ENCODE results near the gene BTNL9. TPM values are rescaled to one million over a fixed set of nuclear protein-coding genes. Genes with fewer than 3 reads are reported as not detected.

Gene BTNL9
- total and polyA plus RNA-seq, 8 donors: 2.7 to 57.0 (median 6.2) TPM

DNA sequence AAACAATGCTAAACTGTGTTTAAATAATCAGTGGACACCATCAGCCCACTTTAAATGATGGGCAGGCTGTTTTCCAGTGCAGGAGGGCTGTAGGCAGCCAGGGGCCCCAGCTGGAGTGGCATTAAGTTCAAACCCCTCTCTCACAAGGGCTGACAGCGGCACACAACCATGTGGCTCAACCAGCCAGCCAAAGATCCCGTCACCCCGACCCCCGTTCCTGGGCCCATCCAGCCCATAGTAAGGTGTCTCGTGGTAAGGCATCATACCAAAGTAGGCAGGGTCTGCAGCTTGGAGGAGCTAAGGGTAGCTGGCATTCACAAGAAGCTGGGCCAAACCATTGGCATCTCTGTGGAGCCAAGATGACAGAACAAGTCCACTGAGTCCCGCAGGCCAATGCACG lies 24.9 kb downstream of the BTNL9 start:
- FAIRE-seq: no peak
- Histone ChIP-seq H3K27me3 (peaks cover 0 to 16% (median 6%) of the 10 kb centered on the region in 4 donors), H3K4me3 (no peak overlapping the region), H3K36me3 (no peaks in the 10 kb centered on the region), H3K27ac (no peak overlapping the region), H3K4me1 (no peaks in the 10 kb centered on the region), H3K9me3 (no peaks in the 10 kb centered on the region)
- TF ChIP-seq, protein P1, sequence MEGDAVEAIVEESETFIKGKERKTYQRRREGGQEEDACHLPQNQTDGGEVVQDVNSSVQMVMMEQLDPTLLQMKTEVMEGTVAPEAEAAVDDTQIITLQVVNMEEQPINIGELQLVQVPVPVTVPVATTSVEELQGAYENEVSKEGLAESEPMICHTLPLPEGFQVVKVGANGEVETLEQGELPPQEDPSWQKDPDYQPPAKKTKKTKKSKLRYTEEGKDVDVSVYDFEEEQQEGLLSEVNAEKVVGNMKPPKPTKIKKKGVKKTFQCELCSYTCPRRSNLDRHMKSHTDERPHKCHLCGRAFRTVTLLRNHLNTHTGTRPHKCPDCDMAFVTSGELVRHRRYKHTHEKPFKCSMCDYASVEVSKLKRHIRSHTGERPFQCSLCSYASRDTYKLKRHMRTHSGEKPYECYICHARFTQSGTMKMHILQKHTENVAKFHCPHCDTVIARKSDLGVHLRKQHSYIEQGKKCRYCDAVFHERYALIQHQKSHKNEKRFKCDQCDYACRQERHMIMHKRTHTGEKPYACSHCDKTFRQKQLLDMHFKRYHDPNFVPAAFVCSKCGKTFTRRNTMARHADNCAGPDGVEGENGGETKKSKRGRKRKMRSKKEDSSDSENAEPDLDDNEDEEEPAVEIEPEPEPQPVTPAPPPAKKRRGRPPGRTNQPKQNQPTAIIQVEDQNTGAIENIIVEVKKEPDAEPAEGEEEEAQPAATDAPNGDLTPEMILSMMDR (IDR thresholded peaks at IDR 0.05): no peak
- DNase-seq: no peak
- intact Hi-C loops (cut with DNase I): no loop called here
- ATAC-seq: no peak
- WGBS, 2 donors: 78 to 88% methylated on average over 7 of the region's 7 CpGs

DNA sequence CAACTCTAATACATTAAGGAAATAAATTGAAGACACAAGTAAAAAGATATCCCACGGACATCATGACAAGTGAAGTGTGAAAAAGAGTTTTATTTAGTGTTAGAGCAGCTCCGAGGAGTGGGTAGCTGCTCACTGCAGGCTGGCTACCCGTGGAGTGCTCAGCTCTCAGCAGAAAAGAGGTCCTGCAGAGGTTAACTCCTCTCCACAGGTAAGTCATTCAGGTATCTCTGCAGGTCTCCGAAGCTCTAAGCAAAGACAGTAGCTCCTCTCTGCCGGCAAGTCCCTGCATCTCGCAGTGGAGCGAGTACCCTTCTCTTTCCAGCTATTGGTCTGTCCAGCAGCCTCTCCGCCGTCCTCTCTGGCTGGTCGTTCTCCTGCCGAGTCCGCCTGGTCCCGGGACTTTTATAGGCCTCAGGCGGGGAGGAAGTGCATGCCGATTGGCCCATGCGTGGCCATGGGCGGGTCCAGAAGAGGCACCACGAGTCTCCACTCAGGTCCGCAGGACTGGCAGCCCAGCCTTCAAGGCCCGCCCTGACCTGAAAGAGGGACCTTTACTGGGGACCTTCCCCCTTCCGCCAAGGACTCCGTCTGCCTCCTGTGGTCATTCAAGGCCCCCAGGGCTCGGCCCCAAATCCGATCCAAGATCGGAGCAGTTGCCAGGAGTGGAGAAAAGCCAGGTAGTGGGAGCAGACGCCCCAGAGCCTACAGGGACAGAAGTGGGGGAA lies 29.9 kb downstream of the BTNL9 start:
- H3K4me1 ChIP-seq: no peaks in the 10 kb centered on the region
- 30 to 32% methylated on average over 25 to 26 of the region's 26 CpGs for WGBS, 2 donors
- no peaks in the 10 kb centered on the region for H3K9me3 ChIP-seq
- FAIRE-seq: no peak
- ATAC-seq: peak in 2 of 4 donors; percentile 37 to 78
- DNase-seq: peak in 1 of 6 donors; percentile 18
- TF ChIP-seq, protein P1 (IDR thresholded peaks at IDR 0.05): no peak
- no peak overlapping the region for H3K4me3 ChIP-seq
- H3K27me3 ChIP-seq: peaks cover 0 to 9% (median 0%) of the 10 kb centered on the region in 4 donors
- H3K27ac ChIP-seq: no peak overlapping the region
- H3K36me3 ChIP-seq: no peaks in the 10 kb centered on the region
- intact Hi-C loops (cut with DNase I): no loop called here

DNA sequence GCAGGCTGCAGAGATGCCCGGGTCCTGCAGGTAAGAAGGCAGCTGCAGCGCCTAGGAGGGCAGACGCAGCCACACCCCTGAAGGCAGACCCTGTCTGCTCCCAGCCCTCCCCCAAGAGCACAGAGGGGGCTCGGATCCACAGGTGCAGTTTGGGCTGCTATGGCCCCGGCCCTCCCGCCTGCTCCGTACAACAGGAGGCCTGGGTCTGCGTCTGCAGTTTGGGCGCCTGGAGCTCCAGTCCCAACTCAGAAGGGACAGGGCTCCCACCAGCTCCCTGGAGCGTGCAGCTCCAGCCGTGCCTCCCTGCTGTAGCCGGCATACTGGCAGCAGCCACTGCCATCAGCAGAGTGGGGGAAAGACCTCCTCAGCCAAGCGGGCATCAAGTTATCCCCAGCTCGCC lies 30.5 kb downstream of the BTNL9 start:
- Histone ChIP-seq H3K4me3 (no peak overlapping the region), H3K27me3 (peaks cover 0 to 9% (median 0%) of the 10 kb centered on the region in 4 donors), H3K4me1 (no peaks in the 10 kb centered on the region), H3K36me3 (no peaks in the 10 kb centered on the region), H3K9me3 (no peaks in the 10 kb centered on the region), H3K27ac (no peak overlapping the region)
- intact Hi-C loops (cut with DNase I): no loop called here
- ATAC-seq (no peak), FAIRE-seq (no peak), DNase-seq (no peak)
- 51 to 61% methylated on average over 14 of the region's 14 CpGs for WGBS, 2 donors
- TF ChIP-seq, protein P1 (IDR thresholded peaks at IDR 0.05): no peak

DNA sequence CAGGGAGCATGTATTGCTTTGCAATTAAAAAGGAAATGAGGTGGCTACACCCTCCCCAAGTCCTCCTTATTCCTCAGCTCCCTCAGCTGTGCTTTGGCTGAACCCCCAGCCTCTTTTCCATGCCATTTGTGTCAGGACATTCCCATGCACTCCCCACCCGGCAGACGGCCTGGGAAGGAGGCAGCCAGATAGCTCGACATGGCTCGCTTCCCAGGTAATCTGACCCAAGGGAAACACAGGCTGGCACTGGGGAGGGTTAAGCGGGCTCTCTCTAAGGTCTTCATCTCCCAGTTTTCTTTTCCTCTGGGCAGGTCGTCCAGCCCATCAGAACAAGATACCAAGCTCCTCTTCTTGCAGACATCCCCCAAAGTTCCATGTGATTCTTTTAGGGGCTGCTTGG lies 31.2 kb downstream of the BTNL9 start:
- TF ChIP-seq, protein P1 (IDR thresholded peaks at IDR 0.05): no peak
- Histone ChIP-seq H3K27me3 (peaks cover 0 to 9% (median 0%) of the 10 kb centered on the region in 4 donors), H3K4me1 (no peaks in the 10 kb centered on the region), H3K9me3 (no peaks in the 10 kb centered on the region), H3K4me3 (no peak overlapping the region), H3K36me3 (no peaks in the 10 kb centered on the region), H3K27ac (no peak overlapping the region)
- no peak for FAIRE-seq
- 49 to 50% methylated on average over 6 of the region's 6 CpGs for WGBS, 2 donors
- no peak for DNase-seq
- no peak for ATAC-seq
- intact Hi-C loops (cut with DNase I): no loop called here

DNA sequence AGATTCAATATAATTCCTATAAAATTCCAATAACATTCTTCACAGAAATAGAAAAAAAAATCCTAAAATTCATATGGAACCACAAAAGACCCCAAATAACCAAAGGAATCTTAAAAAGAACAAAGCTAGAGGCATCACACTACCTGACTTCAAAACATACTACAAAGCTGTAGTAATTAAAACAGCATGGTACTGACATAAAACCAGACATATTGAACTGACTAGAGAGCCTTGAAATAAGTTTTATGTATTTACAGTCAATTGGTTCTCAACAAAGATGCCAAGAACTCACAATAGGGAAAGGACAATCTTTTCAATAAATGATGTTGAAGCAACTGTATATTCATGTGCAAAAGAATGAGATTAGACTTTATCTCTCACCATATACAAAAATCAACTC lies 36.9 kb downstream of the BTNL9 start:
- no peaks in the 10 kb centered on the region for H3K4me1 ChIP-seq
- H3K36me3 ChIP-seq: no peaks in the 10 kb centered on the region
- H3K27ac ChIP-seq: no peak overlapping the region
- no peak for FAIRE-seq
- intact Hi-C loops (cut with DNase I): no loop called here
- peaks cover 0 to 2% (median 0%) of the 10 kb centered on the region in 4 donors for H3K27me3 ChIP-seq
- no peak overlapping the region for H3K4me3 ChIP-seq
- ATAC-seq: no peak
- TF ChIP-seq, protein P1 (IDR thresholded peaks at IDR 0.05): no peak
- no peak for DNase-seq
- no peaks in the 10 kb centered on the region for H3K9me3 ChIP-seq
